Uterus (tissue), 2 donors: Measurements from ENCODE around the gene GCH1.

Experiments used
- POLR2A ChIP-seq, 2 donors: fragments of 450-650 bp; IDR thresholded peaks; one replicate each; pipeline ENCODE4 v1.6.1; 2016; ENCODE audit warnings: antibody characterized with exemption in 2 of 2, mild to moderate bottlenecking in 1 of 2, moderate library complexity in 1 of 2
- TF ChIP-seq, protein P1 (sequence below), 4 experiments: fragments of 200-600 bp in 2 of 4; fragments of 450-650 bp in 2 of 4; sonication (generic) in 2 of 4; IDR thresholded peaks; one replicate each; pipeline ENCODE4 v1.5.1; 2016 to 2019; ENCODE audit warnings: antibody characterized with exemption in 4 of 4, mild to moderate bottlenecking in 2 of 4, moderate library complexity in 1 of 4

DNA sequence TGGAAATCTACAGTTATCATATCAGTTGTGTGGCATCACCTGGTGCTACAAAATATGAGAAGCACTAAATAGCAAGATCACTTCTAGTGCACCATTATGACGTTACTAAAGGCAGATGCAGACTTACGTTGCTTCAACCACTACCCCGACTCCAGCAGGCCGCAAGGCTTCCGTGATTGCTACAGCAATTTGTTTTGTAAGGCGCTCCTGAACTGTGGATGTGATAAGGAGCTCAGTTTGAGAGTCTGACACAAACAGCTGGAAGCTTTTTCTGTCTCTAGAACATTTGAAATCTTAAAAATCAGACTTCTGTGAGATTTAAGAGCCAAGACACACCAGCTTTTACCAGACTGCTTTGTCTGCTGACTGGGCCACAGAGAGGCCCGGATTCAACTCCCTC lies 57.0 kb downstream of the GCH1 start:
- TF ChIP-seq, protein P1, sequence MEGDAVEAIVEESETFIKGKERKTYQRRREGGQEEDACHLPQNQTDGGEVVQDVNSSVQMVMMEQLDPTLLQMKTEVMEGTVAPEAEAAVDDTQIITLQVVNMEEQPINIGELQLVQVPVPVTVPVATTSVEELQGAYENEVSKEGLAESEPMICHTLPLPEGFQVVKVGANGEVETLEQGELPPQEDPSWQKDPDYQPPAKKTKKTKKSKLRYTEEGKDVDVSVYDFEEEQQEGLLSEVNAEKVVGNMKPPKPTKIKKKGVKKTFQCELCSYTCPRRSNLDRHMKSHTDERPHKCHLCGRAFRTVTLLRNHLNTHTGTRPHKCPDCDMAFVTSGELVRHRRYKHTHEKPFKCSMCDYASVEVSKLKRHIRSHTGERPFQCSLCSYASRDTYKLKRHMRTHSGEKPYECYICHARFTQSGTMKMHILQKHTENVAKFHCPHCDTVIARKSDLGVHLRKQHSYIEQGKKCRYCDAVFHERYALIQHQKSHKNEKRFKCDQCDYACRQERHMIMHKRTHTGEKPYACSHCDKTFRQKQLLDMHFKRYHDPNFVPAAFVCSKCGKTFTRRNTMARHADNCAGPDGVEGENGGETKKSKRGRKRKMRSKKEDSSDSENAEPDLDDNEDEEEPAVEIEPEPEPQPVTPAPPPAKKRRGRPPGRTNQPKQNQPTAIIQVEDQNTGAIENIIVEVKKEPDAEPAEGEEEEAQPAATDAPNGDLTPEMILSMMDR (IDR thresholded peaks at IDR 0.05): no peak
- no peak for TF ChIP-seq POLR2A (IDR thresholded peaks at IDR 0.05)
